Ecto neural progenitor cell (in vitro differentiated cells): ENCODE data around the gene ZFHX3.
"Not testable (repeated sequence)": the region's sequence is repeated elsewhere in the genome, so short reads cannot be mapped to it uniquely, and the experiment has no call there.

Experiments used
- DNase-seq: peaks from one replicate; pipeline ENCODE4 v3.0.0-alpha.2; 2018; ENCODE audit warnings: low spot score

Gene ZFHX3, protein sequence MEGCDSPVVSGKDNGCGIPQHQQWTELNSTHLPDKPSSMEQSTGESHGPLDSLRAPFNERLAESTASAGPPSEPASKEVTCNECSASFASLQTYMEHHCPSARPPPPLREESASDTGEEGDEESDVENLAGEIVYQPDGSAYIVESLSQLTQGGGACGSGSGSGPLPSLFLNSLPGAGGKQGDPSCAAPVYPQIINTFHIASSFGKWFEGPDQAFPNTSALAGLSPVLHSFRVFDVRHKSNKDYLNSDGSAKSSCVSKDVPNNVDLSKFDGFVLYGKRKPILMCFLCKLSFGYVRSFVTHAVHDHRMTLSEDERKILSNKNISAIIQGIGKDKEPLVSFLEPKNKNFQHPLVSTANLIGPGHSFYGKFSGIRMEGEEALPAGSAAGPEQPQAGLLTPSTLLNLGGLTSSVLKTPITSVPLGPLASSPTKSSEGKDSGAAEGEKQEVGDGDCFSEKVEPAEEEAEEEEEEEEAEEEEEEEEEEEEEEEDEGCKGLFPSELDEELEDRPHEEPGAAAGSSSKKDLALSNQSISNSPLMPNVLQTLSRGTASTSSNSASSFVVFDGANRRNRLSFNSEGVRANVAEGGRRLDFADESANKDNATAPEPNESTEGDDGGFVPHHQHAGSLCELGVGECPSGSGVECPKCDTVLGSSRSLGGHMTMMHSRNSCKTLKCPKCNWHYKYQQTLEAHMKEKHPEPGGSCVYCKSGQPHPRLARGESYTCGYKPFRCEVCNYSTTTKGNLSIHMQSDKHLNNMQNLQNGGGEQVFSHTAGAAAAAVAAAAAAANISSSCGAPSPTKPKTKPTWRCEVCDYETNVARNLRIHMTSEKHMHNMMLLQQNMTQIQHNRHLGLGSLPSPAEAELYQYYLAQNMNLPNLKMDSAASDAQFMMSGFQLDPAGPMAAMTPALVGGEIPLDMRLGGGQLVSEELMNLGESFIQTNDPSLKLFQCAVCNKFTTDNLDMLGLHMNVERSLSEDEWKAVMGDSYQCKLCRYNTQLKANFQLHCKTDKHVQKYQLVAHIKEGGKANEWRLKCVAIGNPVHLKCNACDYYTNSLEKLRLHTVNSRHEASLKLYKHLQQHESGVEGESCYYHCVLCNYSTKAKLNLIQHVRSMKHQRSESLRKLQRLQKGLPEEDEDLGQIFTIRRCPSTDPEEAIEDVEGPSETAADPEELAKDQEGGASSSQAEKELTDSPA (N-terminal part only)

DNA sequence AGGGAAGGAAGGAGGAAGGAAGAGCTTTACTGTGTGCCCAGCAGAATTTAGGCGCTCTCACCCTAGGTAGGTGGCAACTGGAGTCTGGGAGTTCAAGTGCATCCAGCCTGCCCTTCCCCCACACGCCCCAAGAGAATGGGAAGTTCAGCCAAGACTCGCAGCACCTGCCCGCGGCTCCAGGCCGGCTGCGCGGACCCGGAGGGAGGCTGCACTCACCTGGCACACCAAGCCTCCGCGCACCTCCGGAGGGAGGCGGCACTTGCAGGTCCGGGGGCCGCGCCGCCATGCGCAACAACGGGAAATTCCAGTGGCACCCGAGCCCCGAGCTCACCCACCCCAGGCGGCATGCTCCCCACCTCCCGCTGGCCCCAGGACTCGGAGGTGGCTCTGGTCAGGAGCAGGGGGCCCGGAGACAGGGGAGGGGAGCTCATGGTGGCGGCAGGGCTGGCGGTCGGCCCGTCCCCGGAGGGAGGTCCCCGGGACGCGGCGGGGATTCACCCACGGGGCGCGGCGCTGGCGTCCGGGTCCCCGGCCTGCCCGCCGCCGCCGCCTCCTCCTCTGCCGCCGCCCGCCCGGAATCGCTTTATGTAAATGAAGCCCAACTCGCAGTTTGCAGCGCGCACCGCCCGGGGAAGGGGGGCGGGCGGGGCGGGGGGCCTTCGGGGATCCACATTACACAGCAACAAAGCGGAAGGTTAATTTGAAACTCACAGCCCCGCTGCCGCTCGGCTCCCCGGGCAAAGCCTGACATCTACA is at the start of gene ZFHX3:
Gene ZFHX3 (minus strand): TSS at position 593 of the 756 bp plus-strand sequence. CDS start 87,983 bp downstream, outside the sequence.
- DNase-seq, result peak; percentile 73

DNA sequence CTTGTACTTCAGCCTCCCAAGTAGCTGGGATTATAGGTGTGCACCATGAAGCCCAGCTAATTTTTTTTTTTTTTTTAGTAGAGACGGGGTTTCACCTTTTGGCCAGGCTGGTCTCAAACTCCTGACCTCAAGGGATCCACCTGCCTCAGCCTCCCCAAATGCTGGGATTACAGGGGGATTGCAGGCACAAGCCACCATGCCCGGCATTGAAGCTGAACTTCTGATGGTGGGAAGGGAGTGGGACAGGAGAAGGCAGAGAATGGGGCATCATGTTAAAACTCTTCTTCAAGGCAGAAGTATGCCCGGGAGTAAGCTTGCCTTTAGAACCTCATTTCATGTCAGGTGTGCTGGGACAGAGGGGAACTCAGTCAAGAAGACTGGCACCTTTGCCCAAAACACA is 48.6 kb upstream of the ZFHX3 start:
- DNase-seq, result no peak

DNA sequence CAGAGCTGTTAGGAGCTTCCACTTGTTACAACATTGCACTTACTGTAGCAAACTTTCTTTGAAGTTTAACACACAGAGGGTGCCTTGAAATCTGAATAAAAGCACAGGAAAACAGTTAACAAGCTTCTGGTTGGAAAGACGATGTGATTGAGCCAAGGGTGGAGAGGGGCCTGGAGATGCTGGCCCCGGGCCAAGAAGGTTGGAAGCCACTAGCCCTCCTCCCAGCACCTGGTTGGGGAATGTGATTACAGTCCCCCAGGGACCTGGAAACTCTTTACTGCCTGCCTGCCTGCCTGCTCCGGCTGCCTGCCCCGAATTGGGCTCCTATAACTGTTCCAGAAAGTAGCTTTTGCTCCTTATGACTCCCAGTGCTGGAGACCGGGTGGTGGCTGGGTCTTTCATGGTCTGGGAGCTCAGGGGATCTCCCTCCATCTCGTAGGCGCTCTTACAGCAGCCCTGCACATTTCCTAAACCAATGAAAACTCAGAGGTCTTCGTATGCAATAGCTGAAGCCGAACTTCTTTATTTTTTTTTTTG is 48.0 kb upstream of the ZFHX3 start:
- no peak for DNase-seq

DNA sequence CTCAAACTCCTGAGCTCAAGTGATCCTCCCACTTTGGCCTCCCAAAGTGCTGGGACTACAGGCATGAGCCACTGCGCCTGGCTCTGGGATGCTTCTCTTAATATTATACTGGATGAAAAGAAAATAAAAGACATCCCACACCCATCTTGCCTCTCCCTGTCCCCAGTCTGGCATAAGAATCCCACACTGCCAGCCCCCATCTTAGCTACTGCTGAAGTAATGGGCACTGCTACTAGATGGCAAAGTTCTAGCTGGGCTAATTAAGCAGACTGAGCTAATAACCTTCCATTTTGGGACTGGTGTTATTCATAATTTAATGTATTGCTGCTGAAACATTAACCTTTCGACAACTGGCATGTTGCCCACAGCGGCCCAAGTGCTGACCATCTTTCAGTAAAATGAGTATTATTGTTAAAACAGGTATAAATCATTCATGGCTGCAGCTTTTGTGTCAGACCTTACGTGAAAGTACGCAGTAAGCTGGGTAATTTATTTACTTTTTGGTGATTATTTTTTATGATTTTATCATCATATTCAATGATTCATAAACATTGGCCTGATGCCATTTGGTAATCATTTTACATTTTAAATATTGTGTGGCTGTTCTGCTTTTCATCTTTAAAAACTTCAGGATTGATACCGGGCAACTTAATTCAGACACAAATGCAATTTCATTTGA is 47.4 kb upstream of the ZFHX3 start:
- no peak for DNase-seq

DNA sequence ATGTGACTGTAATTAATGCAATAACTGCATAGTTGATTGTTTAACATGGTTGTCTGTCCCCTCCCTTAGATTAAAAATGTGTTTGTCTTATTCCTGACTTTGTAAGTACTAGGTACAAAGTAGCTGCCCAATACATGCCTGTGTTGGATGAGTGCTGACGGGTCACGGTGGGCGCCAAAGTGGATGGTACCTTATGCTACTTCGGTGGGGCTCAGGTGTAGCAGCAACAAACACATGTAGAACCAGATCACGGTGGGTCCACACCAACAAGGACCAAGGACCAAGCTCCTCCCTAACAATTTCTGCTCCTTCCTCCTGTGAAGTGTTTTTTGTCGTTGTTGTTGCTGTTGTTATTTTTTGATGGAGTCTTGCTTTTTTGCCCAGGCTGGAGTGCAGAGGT is 46.4 kb upstream of the ZFHX3 start:
- no peak for DNase-seq

DNA sequence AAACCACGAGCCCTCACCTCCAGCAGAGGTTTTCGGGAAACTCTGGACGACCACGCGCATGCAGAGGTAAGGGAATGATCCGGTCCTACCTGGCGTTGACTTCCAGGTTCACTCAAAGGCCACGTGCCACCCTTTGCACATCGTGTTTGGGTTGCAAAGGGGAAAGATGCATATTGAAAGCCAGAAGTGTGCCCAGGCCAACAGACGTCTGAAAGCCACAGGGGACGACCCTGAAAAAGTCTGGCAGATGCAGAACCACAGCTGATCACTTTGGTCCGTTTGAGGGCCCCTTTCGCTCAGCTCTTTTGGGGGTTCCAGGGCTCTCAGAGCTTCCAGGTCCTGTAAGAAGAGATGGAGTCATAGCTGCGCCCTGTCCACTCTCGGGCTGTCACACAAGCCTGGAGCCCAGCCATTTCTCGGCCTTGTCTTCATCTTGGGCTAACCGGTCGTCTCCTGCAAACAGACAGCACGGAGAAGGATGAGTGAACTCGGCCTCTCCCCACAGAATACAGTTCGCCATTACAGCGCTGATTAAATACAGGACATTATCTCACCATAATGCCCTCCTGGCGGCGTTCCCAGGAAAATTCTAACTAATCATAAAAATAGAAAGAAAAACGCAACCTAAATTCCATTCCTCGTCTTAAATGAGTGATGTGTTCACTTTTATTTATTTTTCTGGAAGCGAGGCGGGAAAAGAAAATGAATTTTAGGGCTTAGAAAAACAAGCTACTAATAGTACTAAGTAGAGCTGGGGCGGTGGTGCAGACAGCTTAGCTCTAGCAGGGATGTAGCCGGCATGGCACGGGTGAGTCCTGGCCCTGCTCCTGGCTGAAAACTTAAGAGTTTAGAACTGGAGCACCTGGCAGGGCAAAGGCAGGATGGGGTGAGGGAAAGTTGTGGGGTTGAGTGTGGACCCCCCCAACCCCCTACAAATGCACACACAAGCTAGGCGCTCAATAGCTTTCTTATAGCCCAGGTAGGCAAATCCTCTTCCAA is 45.5 kb upstream of the ZFHX3 start:
- DNase-seq, result no peak

DNA sequence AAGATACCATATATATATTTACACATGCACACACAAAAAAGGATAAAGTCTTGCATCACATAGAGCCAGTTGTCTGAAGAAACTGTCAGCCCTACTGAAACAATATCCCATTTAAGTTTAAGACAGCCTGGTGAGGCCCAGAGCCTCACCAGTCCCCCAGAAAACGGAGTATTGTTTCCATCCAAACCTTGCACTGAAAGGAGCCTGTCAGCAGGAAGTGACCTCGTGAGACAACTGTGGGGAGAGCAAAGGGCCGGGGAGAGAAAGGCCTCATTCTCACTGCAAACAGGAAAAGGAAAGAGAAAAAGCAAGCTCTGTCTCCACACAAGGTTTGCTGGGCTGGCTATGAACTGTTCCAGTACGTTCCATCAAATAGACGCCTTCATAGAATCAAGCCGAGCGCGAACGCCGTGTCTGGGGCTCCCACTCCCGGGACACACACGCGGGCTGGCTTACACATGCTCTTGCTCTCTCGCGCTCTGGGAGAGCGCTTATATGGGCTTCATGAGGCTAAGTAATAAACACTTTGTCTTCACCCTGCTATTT is 44.4 kb upstream of the ZFHX3 start:
- DNase-seq, result no peak

DNA sequence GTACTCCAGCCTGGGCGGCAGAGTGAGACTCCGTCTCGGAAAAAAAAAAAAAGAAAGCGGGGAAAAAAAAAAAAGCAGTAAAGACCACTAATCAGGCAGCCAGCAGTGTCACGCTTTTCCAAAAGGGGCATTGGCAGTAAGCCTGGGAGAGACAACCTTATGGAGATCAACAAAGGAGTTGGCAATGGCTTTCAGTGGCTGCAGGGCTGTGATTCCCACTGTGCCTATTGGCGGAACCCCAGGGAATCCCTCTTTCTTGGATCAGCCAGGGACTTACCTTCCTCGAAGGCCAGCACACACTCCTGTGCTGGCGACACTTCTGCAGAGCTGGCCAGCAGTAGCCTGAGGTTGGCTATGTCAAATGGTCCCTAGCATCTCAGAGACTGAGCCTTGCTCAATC is 43.2 kb upstream of the ZFHX3 start:
- no peak for DNase-seq

DNA sequence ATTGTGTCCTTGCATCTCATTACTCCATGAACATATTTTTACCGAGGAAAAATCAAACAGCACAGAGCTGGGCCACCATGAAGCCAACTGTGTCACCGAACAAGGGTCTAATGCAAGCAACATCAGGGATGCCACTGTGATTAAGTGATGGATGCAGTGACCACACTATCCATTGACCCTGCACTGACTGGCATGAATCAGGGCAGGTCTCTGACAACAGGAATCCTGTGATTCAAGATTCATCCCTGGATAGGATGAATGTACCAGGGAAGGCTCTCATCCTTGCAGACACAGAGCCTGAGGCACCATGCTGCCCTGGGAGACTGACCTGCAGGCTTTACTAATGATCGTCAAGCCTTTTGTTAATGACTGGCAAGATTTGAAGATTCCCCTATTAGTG is 41.5 kb upstream of the ZFHX3 start:
- no peak for DNase-seq

DNA sequence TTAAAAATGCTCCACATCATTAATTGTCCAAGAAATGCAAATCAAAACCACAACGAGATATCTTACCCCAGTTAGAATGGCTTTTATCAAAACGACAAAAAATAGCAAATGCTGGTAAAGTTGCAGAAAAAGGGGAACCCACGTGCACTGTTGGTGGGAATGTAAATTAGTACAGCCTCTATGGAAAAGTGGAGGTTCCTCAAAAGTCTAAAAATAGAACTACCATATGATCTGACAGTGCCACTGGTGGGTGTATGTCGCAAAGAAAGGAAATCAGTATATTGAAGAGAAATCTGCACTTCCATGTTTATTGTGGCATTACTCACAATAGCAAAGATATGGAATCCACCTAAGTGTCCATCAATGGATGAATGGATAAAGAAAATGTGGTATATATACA is 38.2 kb upstream of the ZFHX3 start:
- DNase-seq, result no peak

DNA sequence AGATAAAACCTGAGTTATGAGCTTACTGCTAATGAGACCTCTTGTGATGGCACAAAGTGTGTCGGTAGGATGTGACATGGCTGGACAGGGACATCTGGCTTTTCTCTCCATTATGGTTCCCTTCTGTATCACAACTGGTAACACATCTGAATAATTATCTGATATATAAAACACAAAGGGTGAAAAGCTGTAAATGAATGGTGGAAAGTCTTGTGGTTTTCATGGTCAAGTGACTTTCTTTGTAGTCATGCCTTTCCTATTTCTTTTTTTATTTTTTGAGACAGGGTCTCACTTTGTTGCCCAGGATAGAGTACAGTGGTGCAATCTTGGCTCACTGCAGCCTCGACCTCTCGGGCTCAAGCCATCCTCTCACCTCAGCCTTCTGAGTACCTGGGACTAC is 35.3 kb upstream of the ZFHX3 start:
- DNase-seq, result no peak

DNA sequence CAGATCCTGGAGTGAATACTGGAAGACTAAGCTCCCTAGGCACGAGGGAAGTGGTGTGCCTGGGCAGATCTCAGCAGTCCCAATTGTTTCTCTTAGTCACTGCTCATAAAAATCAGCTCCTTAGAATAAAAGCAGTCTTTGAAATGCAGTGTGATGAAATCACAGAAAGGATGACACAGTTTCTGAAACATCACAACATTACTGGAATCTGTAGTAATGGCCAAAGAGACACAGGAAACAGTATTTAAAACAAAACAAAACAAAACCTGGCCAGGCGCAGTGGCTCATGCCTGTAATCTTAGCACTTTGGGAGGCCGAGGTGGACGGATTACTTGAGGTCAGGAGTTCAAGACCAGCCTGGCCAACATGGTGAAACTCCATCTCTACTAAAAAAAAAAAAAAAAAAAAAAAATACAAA is 34.7 kb upstream of the ZFHX3 start:
- not testable (repeated sequence) for DNase-seq

DNA sequence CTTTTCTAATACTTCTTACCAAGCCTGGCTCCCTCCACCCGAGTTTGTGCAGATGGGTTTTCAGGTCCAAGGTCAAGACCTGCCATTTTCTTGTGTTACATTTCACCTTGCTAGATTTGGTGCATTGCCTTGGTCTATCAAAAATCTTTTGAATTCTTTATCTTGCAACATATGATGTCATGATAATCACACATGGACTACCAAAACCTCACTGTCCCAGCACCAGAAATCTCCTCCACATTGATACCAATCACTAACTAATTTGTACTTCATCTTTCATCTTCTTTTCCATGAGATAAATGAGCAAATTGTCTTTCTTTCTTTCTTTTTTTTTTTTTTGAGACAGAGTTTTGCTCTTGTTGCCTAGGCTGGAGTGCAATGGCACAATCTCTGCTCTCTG is 33.0 kb upstream of the ZFHX3 start:
- DNase-seq, result no peak

DNA sequence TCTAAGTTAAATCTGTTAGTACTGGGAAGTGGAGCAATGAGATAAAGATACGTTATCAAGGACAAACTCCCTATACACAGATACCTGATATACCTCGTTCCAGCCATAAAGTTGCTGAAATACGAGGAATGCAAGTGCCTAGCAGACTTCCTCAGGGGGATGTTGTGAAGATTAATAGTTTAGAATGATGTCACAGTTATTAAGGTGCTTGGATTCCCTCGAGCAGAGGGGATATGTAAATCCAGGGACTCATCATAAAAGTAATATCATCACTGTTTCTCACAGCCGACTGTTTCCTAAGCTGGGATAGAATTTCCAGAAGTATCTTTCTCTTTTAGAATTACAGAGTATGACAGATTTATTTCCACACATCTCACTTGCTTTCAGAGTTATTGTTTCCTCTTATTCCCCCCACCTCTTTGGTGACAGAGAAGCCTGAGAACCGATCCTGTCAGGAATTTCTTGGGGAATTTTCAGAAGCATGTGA is 28.4 kb upstream of the ZFHX3 start:
- no peak for DNase-seq

DNA sequence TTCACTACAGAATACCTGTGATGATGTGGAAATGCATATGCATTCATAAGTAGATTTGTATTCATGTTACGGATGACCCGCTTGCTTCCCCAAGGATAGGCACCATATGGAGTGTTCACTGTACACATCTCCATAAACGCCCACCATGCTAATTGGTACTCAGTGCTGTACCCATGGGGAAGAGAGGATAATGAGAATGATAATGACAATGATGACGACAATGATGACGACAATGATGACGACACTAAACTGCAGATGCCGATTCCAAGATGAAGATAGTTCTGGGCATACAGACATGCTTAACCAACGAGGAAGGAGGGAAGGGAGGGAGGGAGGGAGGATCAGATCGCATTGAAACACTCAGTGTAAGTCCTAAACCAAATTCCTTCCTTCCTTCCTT is 26.5 kb upstream of the ZFHX3 start:
- DNase-seq, result no peak

DNA sequence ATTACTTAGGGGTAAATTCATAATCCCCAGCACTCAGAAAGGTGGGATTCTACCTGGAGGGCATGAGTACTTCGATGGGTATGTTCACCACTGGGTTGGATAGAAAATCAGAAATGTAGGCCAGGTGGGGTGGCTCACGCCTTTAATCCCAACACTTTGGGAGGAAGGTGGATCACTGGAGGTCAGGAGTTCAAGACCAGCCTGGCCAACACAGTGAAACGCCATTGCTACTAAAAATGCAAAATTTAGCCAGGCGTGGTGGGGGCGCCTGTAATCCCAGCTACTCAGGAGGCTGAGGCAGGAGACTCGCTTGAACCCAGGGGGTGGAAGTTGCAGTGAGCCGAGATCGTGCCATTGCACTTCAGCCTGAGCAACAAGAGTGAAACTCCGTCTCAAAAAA is 24.1 kb upstream of the ZFHX3 start:
- DNase-seq, result not testable (repeated sequence)

DNA sequence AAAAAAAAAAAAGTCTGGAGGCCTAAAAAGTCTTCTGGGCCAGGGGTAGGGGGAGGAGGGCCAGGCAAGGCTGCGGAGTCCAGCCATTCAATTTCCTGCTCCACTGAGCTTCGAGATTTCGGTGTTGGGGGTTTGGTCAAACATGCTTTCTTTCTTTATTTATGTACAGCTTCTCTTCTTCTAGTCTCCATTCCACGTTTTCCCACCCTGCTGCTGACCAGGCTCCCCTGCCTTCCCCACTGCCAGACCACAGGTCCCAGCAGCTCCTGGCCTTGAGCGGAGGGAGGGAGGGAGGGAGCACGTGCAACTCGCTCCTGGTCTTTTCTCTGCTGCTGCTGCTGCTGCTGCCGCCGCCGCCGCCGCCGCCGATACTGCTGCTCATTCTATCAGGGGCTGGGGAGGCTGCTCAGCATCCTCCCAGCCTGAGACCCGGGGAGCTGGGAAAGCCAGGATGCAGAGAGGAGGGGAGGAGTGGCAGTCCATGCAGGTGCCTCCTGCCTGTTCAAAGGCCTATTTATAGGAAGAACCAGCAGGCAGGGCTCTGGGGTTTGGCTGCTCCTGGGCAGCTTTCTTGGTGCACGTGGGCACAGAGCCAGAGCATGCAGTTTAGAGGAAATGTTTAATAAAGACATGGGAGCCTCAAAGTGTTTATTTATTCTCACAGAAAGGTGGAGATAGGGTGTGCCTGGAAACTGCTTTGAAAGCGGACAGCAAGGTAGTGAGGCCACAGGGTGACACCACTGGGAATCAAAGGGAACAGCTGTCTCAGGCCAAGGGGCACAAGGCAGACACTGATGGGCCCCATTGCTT is 23.4 kb upstream of the ZFHX3 start:
- no peak for DNase-seq

DNA sequence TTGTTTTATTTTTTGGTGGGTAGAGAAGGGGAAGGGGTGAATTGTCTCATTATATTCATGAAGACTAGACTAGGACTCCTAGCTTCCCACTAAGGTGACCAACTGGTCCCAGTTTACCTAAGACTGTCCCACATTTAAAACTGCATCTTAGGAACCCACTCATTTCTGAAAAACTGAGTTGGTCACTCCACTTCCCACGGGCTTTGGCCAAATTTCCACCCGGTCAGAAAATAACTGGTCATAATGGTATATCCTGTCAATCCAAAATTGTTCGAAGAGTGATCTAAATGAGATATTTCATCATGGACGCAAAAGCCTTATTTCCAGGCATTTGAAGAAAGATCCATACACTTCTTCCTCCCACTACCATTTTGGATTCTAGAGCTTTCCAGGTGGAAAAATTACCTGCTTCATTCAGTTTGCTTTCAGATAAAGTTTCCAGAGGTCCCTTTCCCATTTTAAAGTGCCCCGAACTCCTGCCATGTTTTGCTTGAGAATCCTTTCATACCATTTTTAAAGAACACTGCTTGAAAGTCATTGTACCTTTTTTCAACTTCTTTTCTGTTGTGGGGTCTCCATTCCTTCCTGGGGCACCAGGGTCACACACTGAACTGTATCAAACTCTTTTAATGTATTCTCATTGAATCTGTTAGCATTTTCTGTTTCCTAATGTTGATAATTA is 21.8 kb upstream of the ZFHX3 start:
- no peak for DNase-seq
